OCI-LY1 (cell line): Measurements from ENCODE around the gene B3GLCT.

Experiments
- H2AFZ ChIP-seq: fragments of 200-600 bp; sonication (generic), shearing (Covaris generic); 2 replicates; pipeline ENCODE4 v1.6.0; 2014; ENCODE audit warnings: antibody characterized with exemption, mild to moderate bottlenecking, low read length
- H3F3A ChIP-seq: fragments of 200-600 bp; sonication (generic), shearing (Covaris generic); 2 replicates; pipeline ENCODE4 v1.6.0; 2014; ENCODE audit warnings: mild to moderate bottlenecking, antibody characterized with exemption, low read length, moderate library complexity; ENCODE audit not compliant: insufficient read depth
- H3K27ac ChIP-seq: fragments of 200-600 bp; sonication (generic); 2 replicates; pipeline ENCODE4 v1.5.1; 2014; ENCODE audit warnings: low read length, mixed run types, mild to moderate bottlenecking, low read depth; ENCODE audit not compliant: poor library complexity, severe bottlenecking
- H3K27me3 ChIP-seq: fragments of 200-600 bp; sonication (generic); 2 replicates; pipeline ENCODE4 v1.6.0; 2014; ENCODE audit warnings: antibody characterized with exemption, mild to moderate bottlenecking, low read length, moderate library complexity; ENCODE audit not compliant: insufficient read depth
- H3K36me3 ChIP-seq: fragments of 200-600 bp; sonication (generic); 2 replicates; pipeline ENCODE4 v1.6.1; 2014; ENCODE audit warnings: mild to moderate bottlenecking, antibody characterized with exemption, low read length, moderate library complexity, mixed read lengths; ENCODE audit not compliant: insufficient read depth
- H3K4me1 ChIP-seq: fragments of 200-600 bp; sonication (generic); 2 replicates; pipeline ENCODE4 v1.5.1; 2014; ENCODE audit warnings: mild to moderate bottlenecking, low read length, moderate library complexity; ENCODE audit not compliant: insufficient read depth, severe bottlenecking
- H3K4me2 ChIP-seq: fragments of 200-600 bp; sonication (generic), shearing (Covaris generic); 2 replicates; pipeline ENCODE4 v1.6.1; 2014; ENCODE audit warnings: low read length
- H3K4me3 ChIP-seq: fragments of 200-600 bp; sonication (generic); 2 replicates; pipeline ENCODE4 v1.5.1; 2014; ENCODE audit warnings: low read length, low read depth, mild to moderate bottlenecking, mixed read lengths; ENCODE audit not compliant: poor library complexity, severe bottlenecking
- H3K79me2 ChIP-seq: fragments of 200-600 bp; shearing (Covaris generic); 2 replicates; pipeline ENCODE4 v1.6.1; 2016; ENCODE audit warnings: mixed run types, low read length, mixed read lengths; ENCODE audit not compliant: insufficient read depth
- H3K9ac ChIP-seq: fragments of 200-600 bp; sonication (generic), shearing (Covaris generic); 2 replicates; pipeline ENCODE4 v1.6.1; 2014; ENCODE audit warnings: mild to moderate bottlenecking, low read length, mixed read lengths
- H3K9me2 ChIP-seq: fragments of 200-600 bp; sonication (generic), shearing (Covaris generic); 2 replicates; pipeline ENCODE4 v1.6.1; 2014; ENCODE audit warnings: low read depth, mild to moderate bottlenecking, low read length, mixed read lengths
- H3K9me3 ChIP-seq: fragments of 200-600 bp; shearing (Covaris generic); 2 replicates; pipeline ENCODE4 v1.6.1; 2014; ENCODE audit warnings: low read length, mixed read lengths
- H4K20me1 ChIP-seq: fragments of 200-600 bp; sonication (generic), shearing (Covaris generic); 2 replicates; pipeline ENCODE4 v1.6.0; 2016; ENCODE audit warnings: mild to moderate bottlenecking, low read length; ENCODE audit not compliant: insufficient read depth
- CTCF ChIP-seq: fragments of 200-600 bp; sonication (generic), shearing (Covaris generic); IDR thresholded peaks from 2 replicates; pipeline ENCODE4 v1.5.1; 2017; ENCODE audit warnings: mild to moderate bottlenecking, antibody characterized with exemption, low read length, moderate library complexity, mixed read lengths
- EZH2 ChIP-seq: fragments of 200-600 bp; sonication (generic), shearing (Covaris generic); IDR thresholded peaks from 2 replicates; pipeline ENCODE4 v1.8.0; 2017; ENCODE audit warnings: borderline replicate concordance, mixed run types, mild to moderate bottlenecking, antibody characterized with exemption, low read length, moderate library complexity, mixed read lengths

The B3GLCT gene

DNA sequence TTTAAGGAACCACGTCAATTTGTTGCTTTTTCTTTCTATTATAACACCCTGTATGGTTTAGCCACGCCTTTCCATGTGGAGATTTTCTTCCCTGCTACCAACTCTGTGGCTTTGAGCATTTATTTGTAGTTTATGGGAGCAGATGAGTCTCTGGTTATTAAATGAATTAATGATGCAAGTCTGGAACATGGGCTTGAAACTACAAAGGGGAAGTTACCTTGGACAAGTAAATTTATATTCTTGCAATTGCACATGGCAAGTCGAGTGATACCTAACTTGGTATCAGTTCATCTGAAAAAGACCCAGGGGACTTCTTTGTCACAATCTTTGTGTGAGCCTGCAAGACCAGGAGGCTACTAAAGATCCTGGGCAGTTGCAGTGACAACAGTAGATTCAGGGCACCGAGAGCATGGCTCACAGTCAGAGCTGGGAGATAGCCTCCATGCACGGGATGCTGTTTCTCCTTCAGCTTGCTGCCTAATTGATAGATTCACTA lies 24.4 kb downstream of the B3GLCT start:
- H3K4me3 ChIP-seq: no peak overlapping the region
- no peak overlapping the region for H3K4me2 ChIP-seq
- no peaks in the 10 kb centered on the region for H3K9me2 ChIP-seq
- no peaks in the 10 kb centered on the region for H3K27me3 ChIP-seq
- no peaks in the 10 kb centered on the region for H3K36me3 ChIP-seq
- H4K20me1 ChIP-seq: no peaks in the 10 kb centered on the region
- H3K79me2 ChIP-seq: no peaks in the 10 kb centered on the region
- H2AFZ ChIP-seq: no peak overlapping the region
- no peak overlapping the region for H3K9ac ChIP-seq
- H3K9me3 ChIP-seq: no peaks in the 10 kb centered on the region
- H3K4me1 ChIP-seq: no peaks in the 10 kb centered on the region
- no peaks in the 10 kb centered on the region for H3F3A ChIP-seq
- TF ChIP-seq CTCF (no peak), EZH2 (no peak)
- H3K27ac ChIP-seq: no peak overlapping the region

- Histone ChIP-seq H3K27ac (no peak overlapping the region), H3K79me2 (no peaks in the 10 kb centered on the region), H2AFZ (no peak overlapping the region), H3K4me3 (no peak overlapping the region), H3K9ac (no peak overlapping the region), H3K4me2 (no peak overlapping the region), H3K27me3 (no peaks in the 10 kb centered on the region), H3K4me1 (no peaks in the 10 kb centered on the region), H3K9me2 (no peaks in the 10 kb centered on the region), H4K20me1 (no peaks in the 10 kb centered on the region), H3K36me3 (no peaks in the 10 kb centered on the region), H3F3A (no peaks in the 10 kb centered on the region), H3K9me3 (no peaks in the 10 kb centered on the region)
- TF ChIP-seq EZH2 (no peak), CTCF (no peak)
These were observed 25.3 kb downstream of the B3GLCT start for GRCh38 chr13:31224963-31225559.

- H3K79me2 ChIP-seq: no peaks in the 10 kb centered on the region
- no peak for TF ChIP-seq EZH2
- TF ChIP-seq CTCF: no peak
- no peak overlapping the region for H3K4me3 ChIP-seq
- no peaks in the 10 kb centered on the region for H3K36me3 ChIP-seq
- H3K9me3 ChIP-seq: no peaks in the 10 kb centered on the region
- no peaks in the 10 kb centered on the region for H3K9me2 ChIP-seq
- no peaks in the 10 kb centered on the region for H3F3A ChIP-seq
- no peaks in the 10 kb centered on the region for H4K20me1 ChIP-seq
- H3K27me3 ChIP-seq: no peaks in the 10 kb centered on the region
- no peak overlapping the region for H3K9ac ChIP-seq
- H3K27ac ChIP-seq: no peak overlapping the region
- no peaks in the 10 kb centered on the region for H3K4me1 ChIP-seq
- H2AFZ ChIP-seq: no peak overlapping the region
- H3K4me2 ChIP-seq: no peak overlapping the region
These were observed 26.4 kb downstream of the B3GLCT start for GRCh38 chr13:31225998-31226675.
